HG02642 (cell line): ENCODE measurements around the gene MAN1C1.

Source experiments
- ATAC-seq: cut with Tn5 transposase; IDR thresholded peaks from one replicate; pipeline ENCODE4 v1.9.1; 2021; ENCODE audit warnings: mild to moderate bottlenecking; ENCODE audit not compliant: unreplicated experiment, poor library complexity

MAN1C1 gene

GRCh38 chr1:25612421-25612820 lies 4.2 kb upstream of the MAN1C1 start:
- no peak for ATAC-seq

DNA sequence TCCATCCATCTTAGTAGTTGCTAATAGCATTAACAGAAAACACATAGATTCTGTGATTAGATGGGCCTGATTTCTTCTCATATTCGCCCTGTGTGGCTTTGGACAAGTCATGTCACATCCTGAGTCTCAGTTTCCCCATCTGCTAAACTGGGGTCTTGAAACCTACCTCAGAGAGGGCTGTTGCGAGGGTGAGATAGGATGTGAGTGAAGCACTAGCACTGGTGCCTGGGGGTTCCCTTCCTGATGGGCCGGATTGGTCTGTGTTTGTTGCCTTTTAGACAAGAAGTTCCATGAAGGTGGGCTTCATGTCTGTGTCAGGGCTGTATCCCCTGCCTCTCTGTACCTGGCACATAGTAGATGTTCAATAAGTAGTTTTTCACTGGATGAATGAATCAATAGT lies 3.5 kb upstream of the MAN1C1 start:
- no peak for ATAC-seq

DNA sequence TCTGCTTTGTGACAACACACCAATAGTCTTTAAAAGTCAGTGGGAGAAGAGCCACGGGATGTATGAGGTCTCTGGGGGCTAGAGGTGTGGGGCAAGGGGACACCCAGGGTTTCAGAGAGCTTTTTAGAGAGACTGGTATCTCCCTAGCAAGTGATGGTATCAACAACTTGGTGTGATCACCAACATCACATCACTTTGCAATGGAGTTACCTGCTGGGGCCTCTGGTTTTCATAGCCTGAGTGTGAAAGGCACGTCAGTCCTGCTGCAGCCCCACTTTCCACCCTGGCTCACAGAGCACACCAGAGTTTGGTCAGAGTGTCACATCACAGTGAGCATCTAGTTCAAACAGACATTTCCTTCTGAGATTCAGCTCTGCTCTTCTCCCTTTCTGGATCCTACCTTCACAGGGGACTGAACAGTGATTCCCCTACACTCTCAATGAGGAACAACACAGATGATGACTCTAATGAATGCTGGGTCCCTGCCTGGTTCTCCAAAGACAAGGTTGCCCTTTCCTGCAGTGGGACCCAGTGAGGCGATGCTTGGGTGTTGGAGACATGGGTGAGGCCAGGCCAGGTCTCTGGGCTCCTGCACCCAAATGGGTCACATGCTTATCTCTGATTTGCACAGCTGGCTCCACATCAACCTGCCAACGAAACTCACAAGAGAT lies 2.0 kb upstream of the MAN1C1 start:
- ATAC-seq = no peak

DNA sequence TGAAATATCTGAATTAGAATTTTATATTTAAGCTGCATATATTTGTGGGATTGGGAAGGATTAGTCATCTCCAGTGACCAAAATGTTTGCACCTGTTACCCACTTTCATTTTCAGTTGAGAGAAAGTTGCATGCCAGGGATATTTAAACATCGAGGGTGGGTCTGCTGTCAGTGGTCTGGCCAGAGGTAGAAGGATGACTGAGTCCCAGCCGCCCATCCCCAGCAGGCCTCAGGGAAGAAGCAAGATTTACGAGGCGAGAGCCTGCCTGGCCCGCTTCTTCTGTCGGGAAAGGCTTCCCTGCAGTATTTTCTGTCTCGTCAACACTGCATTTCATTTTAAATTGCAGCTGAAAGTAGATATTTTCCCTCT lies 1.4 kb upstream of the MAN1C1 start:
- ATAC-seq = no peak

GRCh38 chr1:25615563-25616094 lies 962 bp upstream of the MAN1C1 start:
- ATAC-seq = no peak

DNA sequence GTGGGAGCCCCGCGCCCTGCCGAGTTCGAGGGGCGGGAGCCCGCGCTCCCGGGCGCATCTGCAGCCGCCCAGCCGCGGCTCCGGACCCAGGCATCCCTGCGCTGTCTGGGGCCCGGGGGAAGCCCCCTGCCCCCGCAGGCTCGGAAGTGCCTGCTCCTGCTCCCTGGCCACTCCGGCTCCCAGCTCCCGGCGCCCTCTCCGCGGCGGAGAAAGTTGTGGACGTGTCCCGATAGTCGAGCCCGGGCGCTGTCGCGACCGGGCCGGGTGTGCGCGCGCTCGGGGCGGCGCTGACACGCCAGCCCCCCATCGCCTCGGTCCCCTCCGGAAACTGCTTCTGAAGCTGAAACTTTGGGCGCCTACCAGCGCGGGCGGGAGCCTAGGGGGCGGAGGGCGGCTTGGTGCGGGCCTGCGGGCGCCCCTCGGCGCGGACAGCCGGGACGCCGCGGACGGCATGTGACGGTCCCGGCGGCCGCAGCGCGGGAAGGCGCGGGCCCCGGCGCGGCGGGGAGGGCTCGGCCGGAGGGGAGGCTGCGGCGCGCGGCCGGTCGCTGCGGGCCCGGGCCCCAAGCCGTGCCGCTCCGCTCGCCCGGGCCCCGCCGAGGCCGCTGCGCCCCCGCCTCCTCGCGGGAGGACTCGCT lies 515 bp downstream of the MAN1C1 start:
- ATAC-seq = peak; percentile 15

DNA sequence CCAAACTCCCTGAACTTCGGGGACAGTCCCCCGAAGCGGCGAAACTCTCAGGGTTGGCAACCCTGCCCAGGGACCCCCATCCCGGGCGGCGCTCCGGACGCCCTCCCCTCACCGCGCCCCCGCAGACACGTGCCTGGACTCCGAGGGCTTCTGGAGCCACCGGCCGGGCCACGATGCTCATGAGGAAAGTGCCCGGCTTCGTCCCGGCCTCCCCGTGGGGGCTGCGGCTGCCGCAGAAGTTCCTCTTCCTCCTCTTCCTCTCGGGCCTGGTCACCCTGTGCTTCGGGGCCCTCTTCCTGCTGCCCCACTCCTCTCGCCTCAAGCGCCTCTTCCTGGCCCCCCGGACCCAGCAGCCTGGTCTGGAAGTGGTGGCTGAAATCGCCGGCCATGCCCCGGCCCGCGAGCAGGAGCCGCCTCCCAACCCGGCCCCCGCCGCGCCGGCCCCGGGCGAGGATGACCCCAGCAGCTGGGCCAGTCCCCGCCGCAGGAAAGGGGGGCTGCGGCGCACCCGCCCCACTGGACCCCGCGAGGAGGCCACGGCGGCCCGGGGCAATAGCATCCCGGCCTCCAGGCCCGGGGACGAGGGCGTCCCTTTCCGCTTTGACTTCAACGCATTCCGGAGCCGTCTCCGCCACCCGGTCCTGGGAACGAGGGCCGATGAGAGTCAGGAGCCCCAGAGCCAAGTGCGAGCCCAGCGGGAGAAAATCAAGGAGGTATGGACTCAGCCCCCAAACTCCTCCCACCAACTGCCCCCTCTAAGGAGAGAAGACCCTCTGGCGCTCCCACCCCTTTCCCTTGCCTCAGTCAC lies 1.2 kb downstream of the MAN1C1 start:
- no peak for ATAC-seq

DNA sequence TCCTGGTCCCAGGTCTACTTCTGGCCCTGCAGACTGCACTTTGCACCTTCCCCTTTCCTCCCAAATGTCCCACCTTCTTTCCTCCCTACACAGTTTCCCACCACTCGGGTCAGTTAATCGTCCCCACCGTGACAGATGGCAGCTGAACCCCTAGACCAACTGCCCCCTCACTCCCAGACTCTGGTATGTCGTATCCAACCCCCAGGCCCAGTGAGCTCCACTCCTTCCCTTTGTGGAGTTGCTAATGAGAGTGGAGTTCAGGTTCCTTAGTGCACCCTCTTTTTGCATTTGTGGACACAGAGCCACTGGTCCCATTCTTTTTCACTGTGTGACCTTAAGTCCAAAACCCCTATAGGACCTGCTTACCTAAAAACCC lies 1.8 kb downstream of the MAN1C1 start:
- ATAC-seq = no peak

DNA sequence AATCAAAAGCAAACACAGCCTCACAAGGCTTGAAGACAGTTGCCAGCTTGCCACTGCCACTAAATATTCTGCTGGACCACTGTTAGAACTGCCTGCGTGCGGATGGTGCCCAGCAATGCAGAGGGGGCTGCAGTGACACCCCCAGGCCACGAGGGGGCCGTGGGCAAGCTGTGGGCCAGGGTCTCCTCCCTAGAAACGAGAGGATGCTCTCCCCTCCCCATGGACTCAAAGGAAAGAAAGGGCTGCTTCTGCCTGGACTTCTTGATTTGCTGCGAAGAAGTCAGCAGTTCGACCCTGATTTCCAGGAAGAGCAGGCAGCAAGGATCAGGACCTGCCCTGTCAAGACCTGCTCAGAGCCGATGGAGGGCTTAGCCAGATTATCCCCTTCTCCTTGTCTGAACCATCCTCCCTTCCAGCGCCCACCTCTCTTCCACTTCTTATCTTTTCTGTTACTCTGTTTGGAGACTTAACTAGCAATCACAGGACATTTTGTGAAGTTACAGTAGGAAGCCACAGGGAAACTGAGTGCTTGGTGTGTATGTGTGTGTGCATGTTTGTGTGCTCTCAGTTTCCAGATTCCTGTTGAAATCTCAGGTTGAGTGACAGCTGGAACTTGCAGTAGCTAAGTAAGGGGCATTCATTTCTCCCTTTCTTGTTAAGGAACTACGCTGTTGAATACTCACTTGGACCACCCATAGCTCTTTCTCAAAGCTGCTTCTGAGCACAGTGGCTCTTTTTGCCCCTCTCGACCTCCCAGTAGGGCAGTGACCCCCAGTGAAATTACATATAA lies 2.7 kb downstream of the MAN1C1 start:
- ATAC-seq = no peak

DNA sequence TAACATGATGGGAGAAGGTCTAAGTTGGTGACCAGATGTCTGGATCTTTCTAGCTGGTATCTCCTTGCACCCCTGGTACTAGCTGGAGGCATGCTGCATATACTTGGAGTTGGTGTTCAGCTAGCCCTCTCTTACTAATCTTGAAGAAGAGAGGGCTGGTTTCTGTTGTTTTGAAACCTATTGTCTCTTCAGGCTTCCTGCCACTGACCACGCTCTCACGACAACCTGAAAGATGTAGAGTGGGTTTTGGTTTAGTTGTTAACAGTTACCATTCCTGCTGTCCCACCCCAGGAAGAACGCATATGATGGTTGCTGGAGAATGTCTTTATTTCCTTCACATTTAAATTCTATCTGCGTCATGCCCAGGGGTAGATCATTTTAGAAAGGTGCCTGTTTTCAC lies 3.6 kb downstream of the MAN1C1 start:
- no peak for ATAC-seq

GRCh38 chr1:25620701-25621350 lies 4.2 kb downstream of the MAN1C1 start:
- ATAC-seq = no peak

DNA sequence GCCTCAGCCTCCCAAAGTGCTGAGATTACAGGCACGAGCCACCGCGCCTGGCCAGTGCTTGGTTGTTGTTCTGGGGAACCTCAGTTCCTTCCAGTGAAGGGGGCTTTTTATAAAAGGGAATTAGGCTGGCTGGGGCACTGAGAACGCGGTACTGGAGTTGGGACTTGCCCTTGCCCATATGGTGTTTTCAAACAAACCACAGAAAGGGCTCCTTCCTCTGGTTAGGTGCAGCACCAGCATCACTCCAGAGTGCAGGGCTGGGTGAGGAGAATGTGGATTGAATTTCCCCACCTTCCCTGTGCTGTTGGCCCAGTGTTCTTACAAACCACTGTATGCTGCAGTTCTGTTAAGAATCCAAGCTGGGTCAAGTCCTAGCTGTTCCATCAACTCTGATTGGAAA lies 5.3 kb downstream of the MAN1C1 start:
- ATAC-seq = no peak

- no peak for ATAC-seq
Measured at GRCh38 chr1:25622531-25622930, 5.9 kb downstream of the MAN1C1 start.

GRCh38 chr1:25623007-25623406 lies 6.4 kb downstream of the MAN1C1 start:
- ATAC-seq = no peak

GRCh38 chr1:25623731-25624130 lies 7.1 kb downstream of the MAN1C1 start:
- no peak for ATAC-seq

- no peak for ATAC-seq
Measured at GRCh38 chr1:25624156-25624555, 7.6 kb downstream of the MAN1C1 start.

GRCh38 chr1:25624604-25625003 lies 8.0 kb downstream of the MAN1C1 start:
- ATAC-seq = no peak

- no peak for ATAC-seq
Measured at GRCh38 chr1:25626018-25626417, 9.4 kb downstream of the MAN1C1 start.

- ATAC-seq = no peak
Measured at GRCh38 chr1:25628741-25629421, 12.3 kb downstream of the MAN1C1 start.

DNA sequence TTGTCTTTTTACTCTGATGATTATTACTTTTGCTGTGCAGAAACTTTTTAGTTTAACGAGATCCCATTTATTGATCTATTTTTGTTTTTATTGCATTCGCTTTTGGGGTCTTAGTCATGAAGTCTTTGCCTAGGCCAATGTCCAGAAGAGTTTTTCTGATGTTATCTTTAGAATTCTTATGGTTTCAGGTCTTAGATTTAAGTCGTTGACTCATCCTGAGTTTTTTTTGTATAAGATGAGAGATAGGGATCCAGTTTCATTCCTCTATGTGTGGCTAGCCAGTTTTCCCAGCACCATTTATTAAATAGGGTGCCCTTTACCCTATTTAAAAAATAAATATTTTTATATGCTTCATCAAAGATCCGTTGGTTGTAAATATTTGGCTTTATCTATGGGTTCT lies 13.2 kb downstream of the MAN1C1 start:
- ATAC-seq = no peak
